GM18858 (cell line): ENCODE data around the gene VSIG10L2.

Experiments used
- ATAC-seq: cut with Tn5 transposase; IDR thresholded peaks from one replicate; pipeline ENCODE4 v1.9.1; 2021; ENCODE audit not compliant: unreplicated experiment

The VSIG10L2 gene

GRCh38 chr11:126002181-126002580 is 56.3 kb downstream of the VSIG10L2 start:
- ATAC-seq: no peak
